Stimulated activated CD4-positive, alpha-beta T cell treated with anti-CD3 and anti-CD28 coated beads, Interleukin-2, amount 100 ng/mL, for 24 hours (primary cell): ENCODE results near the gene TMEM243.
"Not testable (repeated sequence)": the region's sequence is repeated elsewhere in the genome, so short reads cannot be mapped to it uniquely, and the experiment has no call there.

ENCODE experiments used
- DNase-seq, 2 donors: peaks; one replicate each; pipeline ENCODE4 v3.0.0-alpha.2; 2020

The TMEM243 gene

DNA sequence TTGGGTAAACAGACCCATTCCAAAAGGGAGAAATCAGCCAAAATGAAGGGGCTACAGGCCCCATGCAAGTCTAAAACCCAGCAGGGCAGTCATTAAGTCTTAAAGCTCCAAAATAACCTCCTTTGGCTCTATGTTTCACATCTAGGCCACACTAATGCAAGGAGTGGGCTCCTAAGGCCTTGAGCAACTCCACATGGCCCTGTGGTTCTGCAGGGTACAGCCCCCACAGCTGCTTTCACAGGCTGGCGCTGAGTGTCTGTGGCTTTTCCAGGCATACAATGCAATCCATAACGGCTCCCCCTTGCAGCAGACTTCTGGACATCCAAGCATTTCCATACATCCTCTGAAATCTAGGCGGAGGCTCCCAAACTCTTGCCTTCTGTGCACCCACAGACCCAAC lies 9.0 kb downstream of the TMEM243 start:
- no peak for DNase-seq

DNA sequence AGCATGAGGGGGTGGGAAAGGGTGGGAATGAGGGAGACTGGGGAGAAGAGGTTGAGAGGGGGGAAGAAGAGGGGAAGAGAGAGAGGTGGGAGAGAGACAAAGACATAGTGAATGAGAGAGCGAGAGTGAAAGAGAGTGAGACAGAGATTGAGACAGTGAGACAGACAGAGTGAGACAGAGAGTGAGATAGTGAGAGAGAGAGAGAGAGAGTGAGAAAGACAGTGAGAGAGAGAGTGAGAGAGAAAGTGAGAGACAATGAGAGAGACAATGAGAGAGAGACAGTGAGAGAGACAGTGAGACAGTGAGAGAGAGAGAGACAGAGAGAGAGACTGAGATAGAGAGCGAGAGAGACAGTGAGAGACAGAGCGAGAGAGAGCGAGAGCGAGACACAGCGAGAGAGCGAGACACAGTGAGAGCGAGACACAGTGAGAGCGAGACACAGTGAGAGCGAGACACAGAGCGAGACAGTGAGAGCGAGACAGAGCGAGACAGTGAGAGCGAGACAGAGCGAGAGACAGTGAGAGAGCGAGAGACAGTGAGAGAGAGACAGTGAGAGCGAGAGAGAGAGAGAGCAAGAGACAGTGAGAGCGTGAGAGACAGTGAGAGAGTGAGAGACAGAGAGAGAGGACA lies 10.1 kb downstream of the TMEM243 start:
- no peak for DNase-seq

DNA sequence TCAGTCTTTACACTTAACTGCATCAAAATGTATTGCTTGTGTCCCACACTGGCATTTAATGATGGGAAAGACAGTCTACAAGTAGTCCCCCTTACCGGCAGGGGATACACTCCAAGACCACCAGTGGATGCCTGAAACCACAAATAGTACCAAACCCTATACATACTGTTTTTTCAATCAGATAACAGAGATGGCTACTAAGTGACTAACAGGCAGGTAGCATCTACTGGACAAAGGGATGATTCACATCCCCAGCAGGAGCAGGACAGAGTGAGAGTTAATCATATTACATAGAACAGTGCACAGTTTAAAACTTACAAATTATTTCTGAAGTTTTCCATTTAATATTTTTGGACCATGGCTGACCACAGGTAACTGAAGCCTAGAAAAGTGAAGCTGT lies 13.2 kb downstream of the TMEM243 start:
- DNase-seq: no peak

DNA sequence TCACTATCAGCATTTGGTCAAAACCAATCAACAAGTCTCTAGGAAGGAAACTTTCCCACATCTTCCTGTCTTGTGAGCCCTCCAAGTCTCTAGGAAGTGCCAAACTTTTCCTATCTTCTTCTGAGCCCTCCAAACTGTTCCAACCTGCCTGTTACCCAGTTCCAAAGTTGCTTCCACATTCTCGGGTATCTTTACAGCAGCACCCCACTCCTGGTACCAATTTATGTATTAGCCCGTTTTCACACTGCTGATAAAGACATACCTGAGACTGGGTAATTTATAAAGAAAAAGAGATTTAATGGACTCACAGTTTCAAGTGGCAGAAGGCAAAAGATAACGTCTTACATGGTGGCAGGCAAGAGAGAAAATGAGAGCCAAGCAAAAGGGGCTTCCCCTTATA lies 13.8 kb downstream of the TMEM243 start:
- DNase-seq: not testable (repeated sequence)

DNA sequence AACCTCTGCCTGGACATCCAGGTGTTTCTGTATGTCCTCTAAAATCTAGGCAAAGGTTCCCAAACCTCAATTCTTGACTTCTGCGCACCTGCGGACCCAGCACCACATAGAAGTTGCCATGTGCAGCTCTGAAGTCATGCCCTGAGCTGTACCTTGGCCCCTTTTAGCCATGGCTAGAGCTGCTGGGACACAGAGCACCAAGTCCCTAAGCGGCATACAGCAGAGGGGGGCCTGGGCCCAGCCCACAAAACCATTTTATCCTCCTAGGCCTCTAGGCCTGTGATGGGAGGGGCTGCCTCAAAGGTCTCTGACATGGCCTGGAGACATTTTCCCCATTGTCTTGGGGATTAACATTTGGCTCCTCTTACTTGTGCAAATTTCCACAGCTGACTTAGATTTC lies 14.6 kb downstream of the TMEM243 start:
- no peak for DNase-seq

DNA sequence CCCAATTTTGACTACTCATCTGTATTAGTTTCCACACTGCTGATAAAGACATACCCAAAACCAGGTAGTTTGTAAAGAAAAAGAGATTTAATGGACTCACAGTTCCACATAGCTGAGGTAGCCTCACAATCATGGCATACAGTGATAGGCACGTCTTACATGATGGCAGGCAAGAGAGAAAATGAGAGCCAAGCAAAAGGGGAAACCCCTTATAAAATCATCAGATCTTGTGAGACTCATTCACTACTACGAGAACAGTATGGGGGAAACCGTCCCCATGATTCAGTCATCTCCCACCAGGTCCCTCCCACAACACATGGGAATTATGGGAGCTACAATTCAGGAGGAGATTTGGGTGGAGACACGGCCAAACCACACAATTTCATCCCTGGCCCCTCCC lies 15.6 kb downstream of the TMEM243 start:
- DNase-seq: not testable (repeated sequence)

DNA sequence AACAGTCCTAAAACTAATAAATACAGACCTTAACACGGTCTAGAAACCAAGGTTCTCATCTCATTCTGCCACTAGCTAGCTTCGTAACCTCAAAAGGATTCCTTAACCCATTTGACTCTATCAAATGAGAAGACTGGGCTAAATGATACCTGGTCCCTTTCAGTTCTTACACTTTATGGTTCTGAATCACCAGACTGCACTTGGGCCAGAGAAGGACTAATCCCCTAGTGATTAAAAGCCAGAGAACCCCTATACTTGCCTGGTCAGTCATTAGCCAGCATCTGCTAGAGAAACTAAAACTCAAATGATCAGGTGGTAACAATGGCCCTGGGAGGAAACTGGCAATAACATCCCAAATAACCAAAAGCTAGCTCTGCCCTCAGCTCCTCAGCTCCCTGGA lies 16.8 kb downstream of the TMEM243 start:
- DNase-seq: no peak

DNA sequence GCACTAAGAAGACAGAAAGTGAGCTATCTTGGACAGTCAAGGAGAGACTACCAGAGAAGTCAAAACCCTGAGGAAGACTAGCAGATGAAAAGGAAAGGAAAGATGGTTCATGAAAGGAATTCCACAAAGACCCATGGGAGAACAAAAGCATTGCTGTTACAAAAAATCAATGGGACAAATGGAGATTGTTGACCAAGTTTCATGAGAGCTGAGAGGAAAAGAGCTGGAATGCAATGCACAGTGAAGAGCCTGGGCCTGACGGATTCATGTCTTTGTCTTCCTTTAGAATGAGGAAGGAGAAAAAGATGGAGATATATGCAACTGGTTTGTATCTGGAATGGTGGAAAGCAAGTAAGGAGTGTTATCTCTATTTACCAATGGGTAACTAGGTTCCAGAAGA lies 17.3 kb downstream of the TMEM243 start:
- no peak for DNase-seq

DNA sequence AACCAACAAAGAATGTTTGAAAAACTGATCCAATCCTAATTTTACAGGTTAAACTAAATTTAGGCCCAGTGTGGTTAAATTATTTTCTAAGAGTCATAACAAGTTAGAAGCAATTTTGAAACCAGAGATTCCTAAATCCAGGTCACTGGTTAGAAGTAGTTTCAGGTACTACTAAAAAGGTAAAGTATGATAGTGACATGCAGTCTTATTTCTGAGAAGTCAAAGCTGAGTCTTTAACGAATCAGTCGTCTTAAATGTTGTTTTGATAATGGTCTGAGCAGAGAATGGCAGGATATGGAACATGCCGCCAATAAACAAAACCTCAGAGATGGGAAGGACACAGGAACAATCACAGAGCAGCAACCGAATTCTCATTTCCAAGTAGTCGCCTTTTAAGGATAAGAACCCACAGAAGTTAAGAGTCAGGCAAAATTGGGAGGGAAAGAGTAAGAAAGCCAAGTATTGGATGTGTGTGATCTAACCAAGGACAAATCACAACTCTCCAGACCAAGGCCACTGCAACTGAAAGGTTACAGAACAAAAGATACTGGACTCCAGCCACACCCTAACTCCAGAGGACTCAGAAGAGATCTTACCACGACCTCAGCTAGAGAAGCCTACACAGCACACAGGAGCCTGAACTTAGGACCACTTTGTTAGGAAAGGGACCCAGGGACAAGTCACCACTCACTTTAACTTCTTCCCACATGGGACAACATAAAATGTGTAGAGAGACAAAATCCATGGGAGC lies 19.7 kb downstream of the TMEM243 start:
- DNase-seq: no peak

DNA sequence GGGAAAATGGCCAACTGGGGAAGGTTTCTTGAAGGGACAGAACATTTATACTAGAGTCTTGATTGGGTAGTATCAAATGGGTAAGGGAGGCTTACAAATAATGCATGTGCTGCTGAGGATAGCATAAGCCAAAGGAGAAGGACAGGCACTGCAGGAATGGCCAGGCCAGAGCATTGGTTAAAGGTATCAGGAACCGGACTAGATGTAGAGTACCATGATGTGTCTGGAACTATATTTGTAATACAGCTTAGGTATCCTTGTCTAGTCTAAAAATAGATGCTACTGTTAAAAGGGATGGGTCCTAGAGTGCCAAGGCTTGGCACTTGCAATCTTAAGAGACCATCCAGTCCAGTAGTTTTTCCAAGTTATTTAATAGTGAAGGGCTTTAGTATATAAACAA lies 20.3 kb downstream of the TMEM243 start:
- DNase-seq: no peak

DNA sequence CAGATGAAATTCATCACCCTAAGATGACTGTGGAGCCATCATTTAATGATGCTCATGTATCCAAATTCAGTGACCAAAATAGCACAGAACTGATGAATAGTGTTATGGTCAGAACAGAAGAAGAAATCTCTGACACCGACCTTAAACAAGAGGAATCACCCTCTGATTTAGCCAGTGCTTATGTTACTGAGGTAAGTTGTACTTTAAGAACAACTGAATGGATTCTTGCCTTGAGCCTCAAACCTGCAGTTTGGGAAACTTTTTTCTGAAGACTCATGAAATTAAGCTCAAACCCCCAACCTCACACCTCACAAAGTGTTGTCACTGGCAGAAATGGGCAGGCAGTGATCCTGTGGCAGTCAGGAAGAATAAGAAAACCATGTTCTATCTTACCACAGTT lies 25.6 kb downstream of the TMEM243 start:
- no peak for DNase-seq

DNA sequence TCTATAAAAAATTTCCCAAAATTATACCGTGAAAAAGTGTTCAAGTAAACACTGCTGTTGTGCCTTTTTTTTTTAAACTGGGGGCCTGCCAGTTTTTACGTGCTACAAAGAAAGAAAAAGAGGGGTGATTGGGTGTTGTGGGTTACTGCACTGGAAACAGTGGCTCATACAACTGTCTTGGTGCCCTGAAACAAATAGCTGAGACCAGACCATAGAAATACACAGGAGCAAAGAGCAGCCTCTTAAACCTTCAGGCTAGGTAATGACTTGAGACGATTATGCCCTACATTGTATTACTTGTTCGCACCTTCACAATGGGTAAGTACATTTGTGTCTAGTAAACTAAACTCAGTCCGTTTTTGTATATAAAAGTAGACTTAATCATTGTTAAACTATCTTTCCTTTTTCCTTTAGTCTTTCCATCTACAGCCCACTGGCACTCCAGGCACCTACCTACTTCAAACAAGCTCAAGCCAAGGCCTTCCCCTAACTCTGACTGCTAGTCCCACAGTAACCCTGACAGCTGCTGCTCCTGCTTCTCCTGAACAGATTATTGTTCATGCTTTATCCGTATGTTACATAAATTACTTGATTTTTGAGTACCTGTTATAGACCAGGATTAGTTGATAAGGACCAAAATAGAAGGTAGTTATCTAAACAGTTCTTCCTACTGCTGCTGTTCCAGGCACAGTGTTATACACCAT lies 26.6 kb downstream of the TMEM243 start:
- DNase-seq: no peak

DNA sequence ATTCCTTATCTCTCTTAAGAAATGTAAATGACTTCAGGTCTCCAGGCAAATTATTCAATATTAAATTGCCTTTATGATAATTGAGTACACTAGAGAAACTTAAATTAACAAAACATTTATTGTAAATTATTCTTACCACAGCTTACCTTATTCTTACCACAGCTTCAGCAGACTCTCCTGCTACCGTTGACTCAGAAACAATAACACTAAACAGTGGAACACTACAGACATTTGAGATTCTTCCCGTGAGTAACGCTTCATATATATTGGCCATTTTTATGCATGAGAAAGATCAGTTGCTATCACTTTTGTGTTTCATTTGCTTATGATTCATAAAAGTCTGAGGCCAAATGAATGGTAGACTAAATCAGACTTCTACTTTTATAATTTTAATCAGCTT lies 28.7 kb downstream of the TMEM243 start:
- DNase-seq: no peak

DNA sequence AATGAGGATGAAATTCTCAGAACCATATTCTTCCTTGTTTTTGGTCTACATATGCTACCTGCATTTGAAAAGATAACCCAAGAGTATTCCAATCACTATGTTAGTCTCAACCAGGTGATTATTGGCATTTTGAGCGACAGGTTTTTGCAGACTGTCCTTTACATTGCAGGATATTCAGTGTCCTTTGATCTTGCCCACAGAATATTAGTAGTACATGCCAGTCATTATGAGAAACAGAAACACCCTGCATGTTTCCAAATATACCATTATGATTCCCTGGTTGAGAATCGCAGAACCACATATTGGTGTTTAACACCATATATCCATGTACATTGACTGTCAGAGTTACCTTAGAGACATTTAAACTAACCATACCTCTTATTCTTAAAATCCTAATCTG lies 30.6 kb downstream of the TMEM243 start:
- no peak for DNase-seq

DNA sequence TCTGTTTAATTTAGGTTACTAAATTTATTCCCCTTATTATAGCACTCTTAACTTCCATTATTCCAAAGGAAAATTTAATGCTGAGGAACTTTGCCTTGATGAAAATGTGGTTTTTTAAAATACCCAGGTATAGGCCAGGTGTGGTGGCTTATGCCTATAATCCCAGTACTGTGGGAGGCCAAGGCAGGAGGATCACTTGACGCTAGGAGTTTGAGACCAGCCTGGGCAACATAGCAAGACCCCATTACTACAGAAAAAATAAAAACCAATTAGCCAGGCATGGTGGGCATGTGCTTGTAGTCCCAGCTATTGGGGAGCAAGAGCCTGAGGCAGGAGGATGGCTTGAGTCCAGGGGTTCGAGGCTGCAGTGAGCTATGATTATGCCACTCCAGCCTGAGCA lies 32.4 kb downstream of the TMEM243 start:
- no peak for DNase-seq

DNA sequence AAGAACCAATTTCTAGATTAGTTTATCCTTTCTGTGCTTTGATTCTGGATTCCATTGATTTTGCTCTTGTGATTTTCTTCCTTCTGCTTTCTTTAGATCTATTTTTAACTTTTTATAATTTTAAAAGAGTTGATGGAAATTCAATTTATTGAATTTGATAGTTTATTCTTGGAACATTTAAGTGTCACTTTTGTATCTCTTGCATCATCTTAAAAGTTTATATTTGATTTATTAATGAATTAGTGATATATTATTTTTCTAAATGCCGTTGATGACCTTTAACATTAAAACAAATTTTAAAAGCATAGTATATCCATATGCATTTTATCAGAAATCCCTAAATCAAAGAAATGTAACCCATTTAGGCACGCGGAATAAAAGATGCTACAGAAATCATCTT lies 40.4 kb downstream of the TMEM243 start:
- DNase-seq: no peak

DNA sequence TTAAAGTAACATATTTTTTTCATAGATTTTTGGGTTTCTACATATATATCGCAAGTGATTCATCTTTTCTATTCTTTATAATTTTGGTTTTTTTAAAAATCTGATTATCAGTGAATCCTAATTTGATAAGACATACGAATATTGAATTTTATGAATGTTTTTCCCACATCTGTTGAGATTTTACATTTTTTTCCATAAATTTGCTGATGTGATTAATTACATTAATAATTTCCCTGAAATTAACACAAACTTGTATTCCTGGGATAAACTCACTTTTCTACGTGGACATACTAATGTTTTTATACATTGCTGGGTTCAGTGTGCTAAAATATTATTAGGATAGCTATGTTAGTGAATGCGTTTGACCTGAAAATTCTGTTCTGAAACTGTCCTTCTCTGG lies 41.2 kb downstream of the TMEM243 start:
- no peak for DNase-seq

DNA sequence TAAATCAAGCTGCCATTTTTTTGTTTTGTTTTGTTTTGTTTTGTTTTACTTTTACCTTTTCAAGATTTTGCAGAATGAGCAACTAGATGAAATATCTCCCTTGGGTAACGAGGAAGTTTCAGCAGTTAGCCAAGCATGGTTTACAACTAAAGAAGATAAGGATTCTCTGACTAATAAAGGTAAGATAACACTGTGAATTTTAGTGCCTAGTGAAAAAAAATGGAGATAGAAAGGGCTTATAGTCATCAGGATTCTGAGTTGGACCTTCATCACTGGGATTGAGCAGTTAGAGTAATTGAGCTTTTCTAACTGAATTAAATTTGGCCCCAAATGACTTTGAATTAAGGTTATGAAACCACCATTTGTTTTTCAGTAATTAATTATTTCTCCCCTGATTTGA lies 46.1 kb downstream of the TMEM243 start:
- no peak for DNase-seq

DNA sequence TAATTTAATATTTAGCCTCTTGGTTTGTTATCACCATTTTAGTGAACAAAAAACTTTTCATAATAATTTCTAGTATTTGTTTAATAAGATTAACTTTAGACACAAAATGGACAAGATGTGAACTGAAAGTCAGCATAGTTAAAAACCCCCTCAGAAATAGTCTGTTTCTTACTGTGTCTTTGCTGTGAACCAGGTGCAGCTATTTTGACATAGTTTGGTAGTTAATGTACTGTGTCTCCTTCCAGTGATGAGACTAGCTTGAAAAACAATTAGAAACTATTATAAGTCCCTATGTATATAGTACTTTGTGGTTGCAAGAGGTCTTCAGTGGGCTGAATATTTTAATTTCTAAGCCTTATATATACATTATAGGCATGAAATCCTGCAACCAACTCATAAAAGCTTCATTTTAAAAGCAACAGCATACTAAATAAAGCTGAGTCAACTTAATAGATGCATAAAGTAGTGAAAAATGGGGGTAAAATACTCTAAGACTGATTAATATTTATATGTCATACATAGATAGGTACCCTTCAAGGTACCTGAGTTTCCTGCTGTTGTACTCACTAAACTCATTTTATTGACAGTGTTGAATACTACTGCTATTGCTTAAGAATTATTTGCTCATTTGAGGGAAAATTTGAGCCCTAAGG lies 48.1 kb downstream of the TMEM243 start:
- no peak for DNase-seq

DNA sequence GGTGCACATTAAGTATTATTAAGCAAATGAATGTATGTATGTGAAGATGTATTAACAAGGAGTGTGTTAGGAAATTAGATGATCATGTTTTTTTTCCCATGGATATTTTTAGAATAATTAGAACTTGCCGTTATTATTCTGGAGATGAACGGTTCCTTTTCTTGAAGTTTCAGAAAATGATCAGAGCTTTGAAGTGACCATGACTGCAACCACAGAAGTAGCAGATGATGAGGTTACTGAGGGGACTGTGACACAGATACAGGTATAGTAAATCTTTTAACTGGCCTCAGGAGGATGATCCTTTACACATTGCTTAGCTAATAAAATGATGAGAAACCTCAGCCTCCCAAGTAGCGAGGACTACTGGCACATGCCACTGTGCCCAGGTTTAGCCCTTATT lies 48.7 kb downstream of the TMEM243 start:
- no peak for DNase-seq

DNA sequence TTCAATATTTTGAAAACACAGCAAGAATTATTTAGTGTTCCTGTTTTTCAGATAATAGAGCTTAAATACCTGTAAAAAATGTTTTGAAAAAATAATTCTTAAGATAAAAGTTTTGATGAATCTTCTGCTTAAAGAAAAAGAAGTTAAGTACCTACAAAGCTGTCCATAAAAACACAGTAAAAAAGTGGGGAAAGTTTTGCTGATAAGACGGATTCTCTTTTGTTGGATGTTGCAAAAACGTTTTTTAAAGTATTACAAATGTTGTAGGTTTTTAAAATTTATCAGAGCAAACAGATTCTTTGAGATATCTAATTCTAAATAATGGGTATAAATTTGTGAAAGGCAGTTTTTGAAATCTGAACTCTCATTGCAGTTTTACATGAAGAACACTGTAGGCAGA lies 55.1 kb downstream of the TMEM243 start:
- DNase-seq: no peak

DNA sequence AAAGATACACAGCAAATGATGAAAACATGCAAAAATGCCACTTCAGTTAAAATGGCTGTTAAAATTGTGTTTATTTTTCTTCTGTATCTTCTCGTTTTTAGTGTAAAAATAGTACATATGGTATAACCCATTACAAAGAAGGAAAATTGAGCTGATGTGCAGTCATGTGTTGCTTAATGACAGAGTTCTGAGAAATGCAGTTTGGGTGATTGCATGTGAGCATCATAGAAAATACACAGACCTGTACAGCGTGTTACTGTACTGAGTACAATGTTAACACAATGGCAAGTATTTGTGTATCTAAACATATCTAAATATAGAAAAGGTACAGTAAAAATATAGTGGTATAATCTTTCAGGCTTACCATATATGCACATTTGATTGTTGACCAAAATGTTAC lies 60.0 kb downstream of the TMEM243 start:
- no peak for DNase-seq

DNA sequence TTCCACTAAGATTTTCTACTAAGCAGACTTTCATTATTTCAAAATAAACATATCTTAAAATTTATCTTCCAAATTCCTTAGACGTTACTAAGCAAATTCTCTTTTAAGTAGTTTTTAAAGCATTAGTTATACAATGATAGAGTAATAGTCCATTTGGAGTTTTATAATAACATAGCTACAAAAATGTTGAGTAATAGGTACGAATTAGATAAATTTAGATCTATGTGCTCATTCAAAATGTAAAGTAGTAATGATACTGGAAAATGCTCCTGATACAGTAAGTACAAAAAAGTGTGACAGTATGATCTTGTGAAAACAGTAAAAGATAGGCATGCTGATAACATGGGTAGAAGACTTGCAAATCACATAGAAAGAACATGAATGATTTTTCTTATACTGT lies 62.8 kb downstream of the TMEM243 start:
- no peak for DNase-seq

DNA sequence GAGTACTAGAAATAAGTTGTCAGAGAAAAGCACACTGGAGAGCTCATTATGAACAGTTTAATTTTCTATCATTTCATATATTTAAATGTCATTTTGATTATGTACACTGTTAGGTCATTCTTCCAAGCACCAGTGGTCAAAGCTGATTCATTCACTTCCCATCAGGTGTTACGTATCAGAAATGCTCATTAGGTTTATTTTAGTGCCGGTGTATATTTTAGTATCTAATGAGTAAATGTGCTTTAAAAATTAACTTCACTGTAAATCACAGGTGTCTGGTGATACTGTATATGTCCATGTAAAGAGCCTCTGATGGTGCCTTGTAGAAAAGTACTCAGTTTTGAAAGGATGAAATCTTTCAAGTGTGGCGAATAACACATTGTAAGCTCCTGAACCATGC lies 63.7 kb downstream of the TMEM243 start:
- DNase-seq: no peak
